Neutrophil (primary cell): ENCODE results near the gene C1QTNF3.

Source experiments
- H3K27ac ChIP-seq: fragments of 200-600 bp; sonication (generic); 2 replicates; pipeline ENCODE4 v1.5.1; 2016; ENCODE audit warnings: mild to moderate bottlenecking, moderate library complexity
- H3K27me3 ChIP-seq: fragments of 200-600 bp; sonication (generic); 2 replicates; pipeline ENCODE4 v1.6.0; 2016; ENCODE audit warnings: mild to moderate bottlenecking
- H3K36me3 ChIP-seq: fragments of 200-600 bp; sonication (generic); 2 replicates; pipeline ENCODE4 v1.5.1; 2017
- H3K4me1 ChIP-seq, 2 experiments: fragments of 200-600 bp in 1 of 2; sonication (generic) in 1 of 2; 1 replicate in 1 of 2; 2 replicates in 1 of 2; pipeline versions ENCODE4 v1.5.1 to v1.6.1; 2013 to 2016; ENCODE audit warnings: low read depth in 1 of 2, low read length in 1 of 2, mild to moderate bottlenecking in 1 of 2, moderate library complexity in 1 of 2; ENCODE audit not compliant: control insufficient read depth in 1 of 2, insufficient read depth in 1 of 2
- H3K4me3 ChIP-seq, 2 experiments: fragments of 200-600 bp in 1 of 2; sonication (generic) in 1 of 2; 1 replicate in 1 of 2; 2 replicates in 1 of 2; pipeline ENCODE4 v1.5.1; 2013 to 2016; ENCODE audit warnings: low read depth in 1 of 2, low read length in 1 of 2, mild to moderate bottlenecking in 1 of 2, moderate library complexity in 1 of 2
- H3K9me3 ChIP-seq: fragments of 200-600 bp; sonication (generic); 2 replicates; pipeline ENCODE4 v1.5.1; 2016
- TF ChIP-seq, protein P1 (sequence below): fragments of 200-600 bp; sonication (generic); IDR thresholded peaks from 2 replicates; pipeline ENCODE4 v1.5.1; 2016; ENCODE audit warnings: antibody characterized with exemption

Gene C1QTNF3

DNA sequence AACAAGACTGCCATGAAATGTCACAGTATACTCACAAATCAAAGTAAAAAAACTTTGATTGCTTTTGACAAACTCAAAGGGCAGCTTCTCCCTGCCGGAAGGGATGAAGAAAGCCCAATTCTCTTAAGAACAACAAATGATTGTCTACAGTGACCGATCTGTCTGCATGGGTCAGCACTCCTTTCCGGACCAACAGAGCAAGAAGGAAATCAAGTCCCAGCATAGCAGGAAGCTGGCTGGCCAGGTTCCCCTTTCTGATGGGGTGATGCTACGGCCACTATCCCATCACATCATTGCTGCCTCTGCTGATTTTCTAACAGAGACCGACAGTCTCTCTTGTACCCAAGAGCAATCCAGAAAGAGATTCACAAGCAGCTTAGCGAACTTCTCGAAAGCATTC lies 692 bp downstream of the C1QTNF3 start:
- TF ChIP-seq, protein P1, sequence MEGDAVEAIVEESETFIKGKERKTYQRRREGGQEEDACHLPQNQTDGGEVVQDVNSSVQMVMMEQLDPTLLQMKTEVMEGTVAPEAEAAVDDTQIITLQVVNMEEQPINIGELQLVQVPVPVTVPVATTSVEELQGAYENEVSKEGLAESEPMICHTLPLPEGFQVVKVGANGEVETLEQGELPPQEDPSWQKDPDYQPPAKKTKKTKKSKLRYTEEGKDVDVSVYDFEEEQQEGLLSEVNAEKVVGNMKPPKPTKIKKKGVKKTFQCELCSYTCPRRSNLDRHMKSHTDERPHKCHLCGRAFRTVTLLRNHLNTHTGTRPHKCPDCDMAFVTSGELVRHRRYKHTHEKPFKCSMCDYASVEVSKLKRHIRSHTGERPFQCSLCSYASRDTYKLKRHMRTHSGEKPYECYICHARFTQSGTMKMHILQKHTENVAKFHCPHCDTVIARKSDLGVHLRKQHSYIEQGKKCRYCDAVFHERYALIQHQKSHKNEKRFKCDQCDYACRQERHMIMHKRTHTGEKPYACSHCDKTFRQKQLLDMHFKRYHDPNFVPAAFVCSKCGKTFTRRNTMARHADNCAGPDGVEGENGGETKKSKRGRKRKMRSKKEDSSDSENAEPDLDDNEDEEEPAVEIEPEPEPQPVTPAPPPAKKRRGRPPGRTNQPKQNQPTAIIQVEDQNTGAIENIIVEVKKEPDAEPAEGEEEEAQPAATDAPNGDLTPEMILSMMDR, result no peak
- Histone ChIP-seq H3K4me1 (peaks cover 81 to 82% of the 10 kb centered on the region in 2 experiments), H3K27ac (peak overlapping the region; percentile 88), H3K27me3 (no peaks in the 10 kb centered on the region), H3K4me3 (peak overlapping the region; percentile 9 to 33), H3K36me3 (no peaks in the 10 kb centered on the region), H3K9me3 (no peaks in the 10 kb centered on the region)

DNA sequence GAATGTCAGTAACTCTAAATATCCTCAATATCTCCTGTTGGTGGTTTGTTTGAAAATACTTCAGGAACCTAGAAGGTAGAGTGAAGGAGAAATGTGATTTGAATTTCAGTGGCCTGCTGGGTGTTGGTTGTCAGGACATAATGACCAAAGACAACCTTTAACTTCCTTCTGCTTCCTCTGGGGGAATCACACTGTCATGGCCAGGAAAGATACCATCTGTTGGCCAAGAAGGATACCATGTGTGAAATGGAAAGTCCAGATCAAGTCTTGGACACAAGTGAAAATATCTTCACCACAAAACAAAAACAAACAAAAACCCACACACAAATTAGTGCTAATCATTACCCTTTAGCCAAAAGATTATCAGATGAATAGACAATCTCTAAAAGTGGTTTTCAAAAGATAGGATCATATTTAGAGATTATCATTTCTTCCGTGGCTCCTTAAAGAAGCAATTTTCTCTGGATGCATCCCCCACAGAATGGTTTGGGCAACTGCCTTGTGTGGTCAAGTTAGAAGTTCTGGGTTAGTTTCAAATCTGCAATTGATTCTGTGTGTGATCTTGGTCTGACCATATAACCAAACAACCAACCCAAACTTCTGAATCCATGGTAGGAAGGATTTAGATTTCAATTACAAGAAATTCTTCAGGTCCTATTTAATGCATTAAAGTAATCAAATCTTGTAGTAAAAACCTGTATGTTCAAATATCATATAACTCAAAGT lies 1.6 kb downstream of the C1QTNF3 start:
- peak overlapping the region; percentile 88 for H3K27ac ChIP-seq
- H3K4me3 ChIP-seq, result no peak overlapping the region
- no peaks in the 10 kb centered on the region for H3K9me3 ChIP-seq
- TF ChIP-seq, protein P1, result no peak
- peaks cover 72 to 73% of the 10 kb centered on the region in 2 experiments for H3K4me1 ChIP-seq
- no peaks in the 10 kb centered on the region for H3K36me3 ChIP-seq
- H3K27me3 ChIP-seq, result no peaks in the 10 kb centered on the region

DNA sequence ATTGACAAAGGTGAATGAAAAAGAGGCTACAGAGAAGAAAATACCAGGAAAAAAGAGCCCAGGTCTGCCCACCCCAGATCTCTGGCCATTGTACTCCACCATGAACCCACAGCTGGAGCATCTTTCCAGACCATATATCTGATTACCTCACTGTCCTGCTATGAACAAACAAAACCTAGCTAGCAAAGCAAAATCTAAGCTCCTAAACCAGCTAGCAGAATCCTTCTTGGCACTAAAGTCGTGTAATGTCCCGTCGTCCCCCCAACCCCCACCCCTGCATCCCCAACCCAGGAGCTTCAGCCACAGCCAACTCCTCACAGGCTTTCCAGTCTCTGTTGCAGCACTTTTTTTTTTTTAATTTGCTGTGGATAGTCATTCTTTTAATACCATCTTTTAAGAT lies 2.5 kb downstream of the C1QTNF3 start:
- no peaks in the 10 kb centered on the region for H3K9me3 ChIP-seq
- H3K27me3 ChIP-seq, result no peaks in the 10 kb centered on the region
- no peaks in the 10 kb centered on the region for H3K36me3 ChIP-seq
- TF ChIP-seq, protein P1, result no peak
- peaks cover 66 to 68% of the 10 kb centered on the region in 2 experiments for H3K4me1 ChIP-seq
- peak overlapping the region; percentile 88 for H3K27ac ChIP-seq
- H3K4me3 ChIP-seq, result no peak overlapping the region

DNA sequence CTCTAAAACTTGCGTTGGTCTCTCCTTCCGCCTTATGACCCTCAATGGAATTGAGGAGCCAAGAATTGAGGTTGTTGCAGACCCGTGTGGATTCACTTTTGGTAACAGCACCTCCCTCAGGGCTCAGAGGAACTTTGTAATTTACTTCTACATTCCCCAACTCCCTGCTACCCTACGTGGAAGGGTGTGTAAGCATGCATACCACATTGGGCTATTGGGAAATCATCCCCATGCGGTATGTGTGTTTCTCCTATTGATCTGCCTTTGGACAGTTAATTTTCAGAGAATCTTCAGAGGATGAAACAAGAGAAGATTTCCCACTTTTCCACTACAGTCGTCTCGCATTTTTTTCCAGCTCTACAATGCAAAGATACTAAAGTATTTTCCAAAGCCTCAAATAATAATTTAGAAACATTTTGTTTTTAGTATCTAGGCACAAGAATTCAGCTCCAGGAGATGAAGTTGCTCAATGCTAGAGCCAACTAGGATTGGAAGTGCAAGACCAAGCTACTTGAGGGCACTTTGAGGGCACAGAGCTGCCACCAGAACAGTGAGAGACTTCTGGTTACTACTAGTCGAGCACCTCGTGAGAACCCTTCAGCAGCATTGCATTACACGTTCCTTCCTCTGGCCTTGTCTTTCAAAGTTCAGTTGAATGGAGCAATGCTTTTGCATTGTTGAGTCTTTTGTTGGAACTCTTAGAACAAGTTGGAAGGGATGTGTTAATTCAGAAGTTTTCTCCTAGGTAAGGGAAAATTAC lies 3.4 kb downstream of the C1QTNF3 start:
- Histone ChIP-seq H3K4me3 (no peak overlapping the region), H3K27ac (peak overlapping the region; percentile 88), H3K9me3 (no peaks in the 10 kb centered on the region), H3K4me1 (peaks cover 59 to 62% of the 10 kb centered on the region in 2 experiments), H3K36me3 (no peaks in the 10 kb centered on the region), H3K27me3 (no peaks in the 10 kb centered on the region)
- TF ChIP-seq, protein P1, result no peak

DNA sequence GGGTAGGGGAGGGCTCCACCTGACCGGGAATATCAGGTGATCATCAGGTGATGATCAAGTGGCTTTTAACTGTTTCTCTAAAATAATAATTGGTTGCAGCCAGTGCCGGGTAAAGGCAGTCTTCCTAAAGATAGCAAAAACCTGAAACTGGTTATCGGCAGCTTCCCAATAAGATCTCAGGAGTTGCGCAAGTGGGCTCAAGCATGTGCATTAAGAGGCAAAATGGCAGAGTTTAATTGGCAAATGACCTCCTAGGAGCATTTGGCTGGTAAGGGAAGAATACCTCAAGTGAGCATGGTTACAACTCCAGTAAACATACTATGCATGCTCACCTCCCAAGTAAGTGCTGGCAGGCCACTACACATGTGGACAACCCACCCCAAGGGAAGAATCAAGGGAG lies 4.2 kb downstream of the C1QTNF3 start:
- TF ChIP-seq, protein P1, result no peak

More for the DNA sequence above, 4.2 kb downstream of the C1QTNF3 start:
- H3K4me1 ChIP-seq, result peaks cover 51 to 54% of the 10 kb centered on the region in 2 experiments
- H3K4me3 ChIP-seq, result no peak overlapping the region
- H3K27ac ChIP-seq, result peak overlapping the region; percentile 88
- H3K36me3 ChIP-seq, result no peaks in the 10 kb centered on the region
- H3K9me3 ChIP-seq, result no peaks in the 10 kb centered on the region
- no peaks in the 10 kb centered on the region for H3K27me3 ChIP-seq
